ENCODE measurements around the gene MMP24OS. TPM values are rescaled to one million over a fixed set of nuclear protein-coding genes. Genes with fewer than 3 reads are reported as not detected.

The MMP24OS gene
- total and polyA plus RNA-seq, 10 of the 15 experiments (the other 5 are each of a cell fraction or from before 2014, with no cell fraction given), result 2.0 to 30.9 (median 10.9) TPM

DNA sequence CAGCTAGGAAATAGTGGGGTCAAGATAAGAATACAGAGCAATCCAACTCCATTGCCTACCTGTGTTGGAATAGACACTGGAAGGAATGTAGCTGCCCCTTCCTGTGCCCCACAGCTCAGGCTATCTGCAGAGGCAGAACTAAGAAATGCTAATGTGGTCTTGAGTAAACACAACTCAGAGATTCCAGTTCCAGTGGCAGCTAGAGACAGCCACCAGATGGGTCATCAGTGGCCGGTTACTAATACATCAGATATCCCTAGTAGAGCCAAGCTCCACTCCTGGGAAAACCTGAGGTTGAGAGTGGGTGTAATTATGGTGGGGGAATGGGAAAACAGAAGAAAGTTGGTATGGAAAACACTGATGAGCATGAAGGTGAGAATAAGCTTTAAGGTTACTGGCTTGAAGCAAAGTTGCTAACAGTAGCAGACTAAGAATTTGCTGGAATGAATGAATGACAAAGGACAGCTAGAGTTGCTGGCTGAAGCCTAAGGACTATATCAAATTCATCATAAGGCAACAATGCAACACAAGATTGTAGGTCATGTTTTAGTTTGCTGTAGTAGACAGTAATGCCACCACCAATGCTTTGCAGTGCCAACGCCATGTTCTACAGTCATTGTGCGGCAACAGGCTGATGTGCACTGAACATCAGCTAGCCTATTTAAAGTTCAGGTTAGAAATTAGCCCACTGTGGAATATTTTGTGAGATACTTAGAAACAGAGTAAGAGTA is 42.6 kb upstream of the MMP24OS start (continued):
- TF ChIP-seq, protein P1, sequence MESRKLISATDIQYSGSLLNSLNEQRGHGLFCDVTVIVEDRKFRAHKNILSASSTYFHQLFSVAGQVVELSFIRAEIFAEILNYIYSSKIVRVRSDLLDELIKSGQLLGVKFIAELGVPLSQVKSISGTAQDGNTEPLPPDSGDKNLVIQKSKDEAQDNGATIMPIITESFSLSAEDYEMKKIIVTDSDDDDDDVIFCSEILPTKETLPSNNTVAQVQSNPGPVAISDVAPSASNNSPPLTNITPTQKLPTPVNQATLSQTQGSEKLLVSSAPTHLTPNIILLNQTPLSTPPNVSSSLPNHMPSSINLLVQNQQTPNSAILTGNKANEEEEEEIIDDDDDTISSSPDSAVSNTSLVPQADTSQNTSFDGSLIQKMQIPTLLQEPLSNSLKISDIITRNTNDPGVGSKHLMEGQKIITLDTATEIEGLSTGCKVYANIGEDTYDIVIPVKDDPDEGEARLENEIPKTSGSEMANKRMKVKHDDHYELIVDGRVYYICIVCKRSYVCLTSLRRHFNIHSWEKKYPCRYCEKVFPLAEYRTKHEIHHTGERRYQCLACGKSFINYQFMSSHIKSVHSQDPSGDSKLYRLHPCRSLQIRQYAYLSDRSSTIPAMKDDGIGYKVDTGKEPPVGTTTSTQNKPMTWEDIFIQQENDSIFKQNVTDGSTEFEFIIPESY (IDR thresholded peaks at IDR 0.05), result no peak
- no peak for TF ChIP-seq GATAD2B (conservative IDR thresholded peaks at IDR 0.05; ENCODE audit: low read depth)

DNA sequence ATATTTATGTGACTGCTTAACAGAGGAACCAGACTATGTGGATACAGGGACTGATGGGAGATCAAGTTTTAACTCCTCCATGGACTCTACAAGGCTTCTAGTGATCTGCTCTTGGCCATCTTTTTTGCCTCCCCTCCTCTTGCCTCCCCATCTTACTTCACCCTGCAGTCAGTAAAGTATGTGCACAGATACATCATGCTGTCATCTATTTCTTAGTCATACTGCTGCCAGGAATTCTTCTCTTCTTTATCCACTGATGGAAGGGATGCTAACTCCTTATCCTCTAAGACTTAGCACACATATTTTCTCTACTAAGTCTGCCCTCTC is 41.9 kb upstream of the MMP24OS start:
- CTCF ChIA-PET, result interaction anchor here (1.1 to 2.6 kb wide), 2 partner anchors 10 to 62 kb away, joined by 3 to 13 read pairs; no protein-coding TSS in a partner anchor
- TF ChIP-seq, protein P1 (IDR thresholded peaks at IDR 0.05), result no peak
- TF ChIP-seq SIX5 (IDR thresholded peaks at IDR 0.05; ENCODE audit: low read depth, low read length, severe bottlenecking), result no peak
- TF ChIP-seq RB1 (IDR thresholded peaks at IDR 0.05; ENCODE audit: borderline replicate concordance), result no peak
- TF ChIP-seq, protein P2, sequence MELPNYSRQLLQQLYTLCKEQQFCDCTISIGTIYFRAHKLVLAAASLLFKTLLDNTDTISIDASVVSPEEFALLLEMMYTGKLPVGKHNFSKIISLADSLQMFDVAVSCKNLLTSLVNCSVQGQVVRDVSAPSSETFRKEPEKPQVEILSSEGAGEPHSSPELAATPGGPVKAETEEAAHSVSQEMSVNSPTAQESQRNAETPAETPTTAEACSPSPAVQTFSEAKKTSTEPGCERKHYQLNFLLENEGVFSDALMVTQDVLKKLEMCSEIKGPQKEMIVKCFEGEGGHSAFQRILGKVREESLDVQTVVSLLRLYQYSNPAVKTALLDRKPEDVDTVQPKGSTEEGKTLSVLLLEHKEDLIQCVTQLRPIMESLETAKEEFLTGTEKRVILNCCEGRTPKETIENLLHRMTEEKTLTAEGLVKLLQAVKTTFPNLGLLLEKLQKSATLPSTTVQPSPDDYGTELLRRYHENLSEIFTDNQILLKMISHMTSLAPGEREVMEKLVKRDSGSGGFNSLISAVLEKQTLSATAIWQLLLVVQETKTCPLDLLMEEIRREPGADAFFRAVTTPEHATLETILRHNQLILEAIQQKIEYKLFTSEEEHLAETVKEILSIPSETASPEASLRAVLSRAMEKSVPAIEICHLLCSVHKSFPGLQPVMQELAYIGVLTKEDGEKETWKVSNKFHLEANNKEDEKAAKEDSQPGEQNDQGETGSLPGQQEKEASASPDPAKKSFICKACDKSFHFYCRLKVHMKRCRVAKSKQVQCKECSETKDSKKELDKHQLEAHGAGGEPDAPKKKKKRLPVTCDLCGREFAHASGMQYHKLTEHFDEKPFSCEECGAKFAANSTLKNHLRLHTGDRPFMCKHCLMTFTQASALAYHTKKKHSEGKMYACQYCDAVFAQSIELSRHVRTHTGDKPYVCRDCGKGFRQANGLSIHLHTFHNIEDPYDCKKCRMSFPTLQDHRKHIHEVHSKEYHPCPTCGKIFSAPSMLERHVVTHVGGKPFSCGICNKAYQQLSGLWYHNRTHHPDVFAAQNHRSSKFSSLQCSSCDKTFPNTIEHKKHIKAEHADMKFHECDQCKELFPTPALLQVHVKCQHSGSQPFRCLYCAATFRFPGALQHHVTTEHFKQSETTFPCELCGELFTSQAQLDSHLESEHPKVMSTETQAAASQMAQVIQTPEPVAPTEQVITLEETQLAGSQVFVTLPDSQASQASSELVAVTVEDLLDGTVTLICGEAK (IDR thresholded peaks at IDR 0.05; ENCODE audit: borderline replicate concordance), result no peak
- TF ChIP-seq, protein P3, sequence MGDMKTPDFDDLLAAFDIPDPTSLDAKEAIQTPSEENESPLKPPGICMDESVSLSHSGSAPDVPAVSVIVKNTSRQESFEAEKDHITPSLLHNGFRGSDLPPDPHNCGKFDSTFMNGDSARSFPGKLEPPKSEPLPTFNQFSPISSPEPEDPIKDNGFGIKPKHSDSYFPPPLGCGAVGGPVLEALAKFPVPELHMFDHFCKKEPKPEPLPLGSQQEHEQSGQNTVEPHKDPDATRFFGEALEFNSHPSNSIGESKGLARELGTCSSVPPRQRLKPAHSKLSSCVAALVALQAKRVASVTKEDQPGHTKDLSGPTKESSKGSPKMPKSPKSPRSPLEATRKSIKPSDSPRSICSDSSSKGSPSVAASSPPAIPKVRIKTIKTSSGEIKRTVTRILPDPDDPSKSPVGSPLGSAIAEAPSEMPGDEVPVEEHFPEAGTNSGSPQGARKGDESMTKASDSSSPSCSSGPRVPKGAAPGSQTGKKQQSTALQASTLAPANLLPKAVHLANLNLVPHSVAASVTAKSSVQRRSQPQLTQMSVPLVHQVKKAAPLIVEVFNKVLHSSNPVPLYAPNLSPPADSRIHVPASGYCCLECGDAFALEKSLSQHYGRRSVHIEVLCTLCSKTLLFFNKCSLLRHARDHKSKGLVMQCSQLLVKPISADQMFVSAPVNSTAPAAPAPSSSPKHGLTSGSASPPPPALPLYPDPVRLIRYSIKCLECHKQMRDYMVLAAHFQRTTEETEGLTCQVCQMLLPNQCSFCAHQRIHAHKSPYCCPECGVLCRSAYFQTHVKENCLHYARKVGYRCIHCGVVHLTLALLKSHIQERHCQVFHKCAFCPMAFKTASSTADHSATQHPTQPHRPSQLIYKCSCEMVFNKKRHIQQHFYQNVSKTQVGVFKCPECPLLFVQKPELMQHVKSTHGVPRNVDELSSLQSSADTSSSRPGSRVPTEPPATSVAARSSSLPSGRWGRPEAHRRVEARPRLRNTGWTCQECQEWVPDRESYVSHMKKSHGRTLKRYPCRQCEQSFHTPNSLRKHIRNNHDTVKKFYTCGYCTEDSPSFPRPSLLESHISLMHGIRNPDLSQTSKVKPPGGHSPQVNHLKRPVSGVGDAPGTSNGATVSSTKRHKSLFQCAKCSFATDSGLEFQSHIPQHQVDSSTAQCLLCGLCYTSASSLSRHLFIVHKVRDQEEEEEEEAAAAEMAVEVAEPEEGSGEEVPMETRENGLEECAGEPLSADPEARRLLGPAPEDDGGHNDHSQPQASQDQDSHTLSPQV (IDR thresholded peaks at IDR 0.05), result no peak
- TF ChIP-seq ASH2L (IDR thresholded peaks at IDR 0.05; ENCODE audit: borderline replicate concordance, low read depth), result no peak
- TF ChIP-seq SMAD1 (IDR thresholded peaks at IDR 0.05; ENCODE audit: low read depth, partially characterized antibody), result no peak
- TF ChIP-seq WRNIP1 (IDR thresholded peaks at IDR 0.05; ENCODE audit: borderline replicate concordance, low read depth, low read length), result no peak

More for the DNA sequence above, 41.9 kb upstream of the MMP24OS start:
- peaks cover 0 to 2% of the 10 kb centered on the region in 2 experiments; a peak in 1 of 4 replicates for H3K36me3 ChIP-seq (ENCODE audit: control insufficient read depth in 2 of 2, insufficient read depth in 2 of 2, low read length in 1 of 2)
- FAIRE-seq (no peak), ATAC-seq (no peak), DNase-seq (ENCODE audit: low read depth, low spot score) (no peak)
- no peaks in the 10 kb centered on the region for H3K27me3 ChIP-seq (replicated peaks in 1 of 2; ENCODE audit: control insufficient read depth in 2 of 2, insufficient read depth in 2 of 2, low read length in 1 of 2)
- no peak overlapping the region for H3K4me3 ChIP-seq
- ChIA-PET RAD21 (ENCODE audit: unreplicated experiment) (interaction anchor here (0.7 kb wide), 1 partner anchor 135 kb away, joined by 3 read pairs; no protein-coding TSS in a partner anchor), POLR2A (no interaction called here), SMC1A (ENCODE audit: uncharacterized antibody, unreplicated experiment) (no interaction called here)
- no peaks in the 10 kb centered on the region for H3K9me3 ChIP-seq (replicated peaks; ENCODE audit: control insufficient read depth, insufficient read depth, low read length)
- H3K9ac ChIP-seq (ENCODE audit: control insufficient read depth, insufficient read depth, low read length), result no peak overlapping the region
- no peaks in the 10 kb centered on the region for H4K20me1 ChIP-seq (ENCODE audit: control insufficient read depth, insufficient read depth)
- intact Hi-C loops (cut with micrococcal nuclease; ENCODE audit: unreplicated experiment), result no loop called here
- H3K4me1 ChIP-seq (ENCODE audit: control insufficient read depth, insufficient read depth, low read length), result no peaks in the 10 kb centered on the region
- H2AFZ ChIP-seq (ENCODE audit: control insufficient read depth, low read depth, low read length), result no peak overlapping the region
- H3K27ac ChIP-seq (ENCODE audit: control insufficient read depth, insufficient read depth), result no peak overlapping the region
- in situ Hi-C loops (cut with MboI), result no loop called here
- no peaks in the 10 kb centered on the region for H3K79me2 ChIP-seq (ENCODE audit: control insufficient read depth, insufficient read depth, low read length)
- BruUV-seq (replicated peaks), result no TSS peak
- H3K4me2 ChIP-seq (ENCODE audit: control insufficient read depth, insufficient read depth), result no peak overlapping the region
